Astrocyte (in vitro differentiated cells and primary cell): Measurements from ENCODE around the gene OSR1.

Experiments
- EZH2 ChIP-seq: IDR thresholded peaks from 2 replicates; pipeline ENCODE4 v1.6.1; 2012; ENCODE audit warnings: mild to moderate bottlenecking, low read length, inconsistent platforms; ENCODE audit not compliant: insufficient read depth
- TF ChIP-seq, protein P1 (sequence below): IDR thresholded peaks from 2 replicates; pipeline ENCODE4 v1.5.1; 2011; ENCODE audit warnings: low read depth, mild to moderate bottlenecking, inconsistent platforms, low read length, moderate library complexity; ENCODE audit not compliant: insufficient read depth

DNA sequence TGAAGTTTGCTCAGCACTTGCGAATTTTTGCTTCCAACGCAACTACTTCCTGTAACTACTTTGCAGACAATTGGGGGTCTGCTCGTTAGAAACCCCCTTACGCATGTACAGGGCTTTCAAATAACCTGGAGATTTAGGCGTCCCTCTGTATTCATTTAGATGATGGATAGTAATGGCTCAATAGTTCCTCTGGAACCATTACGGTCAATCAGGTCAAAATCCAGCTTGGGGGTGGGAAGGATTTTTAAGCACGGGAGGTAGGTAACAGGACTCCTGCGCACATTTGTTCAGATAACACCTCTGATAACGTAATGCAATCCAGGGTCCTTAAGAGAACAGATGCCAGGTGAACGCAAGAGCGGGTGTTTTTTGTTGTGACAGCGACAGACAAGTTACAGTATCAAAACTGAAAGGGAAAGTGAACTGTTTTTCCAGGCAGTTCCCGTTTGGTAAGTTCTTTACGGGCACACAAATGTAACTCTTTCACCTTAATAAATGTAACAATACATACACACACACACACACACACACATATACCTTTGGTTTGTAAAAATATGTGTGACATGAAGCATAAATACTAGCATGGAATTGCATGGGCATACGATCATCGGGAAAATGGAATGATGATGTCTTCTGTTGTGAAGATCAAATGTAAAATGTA lies 3.8 kb upstream of the OSR1 start:
- TF ChIP-seq, protein P1, sequence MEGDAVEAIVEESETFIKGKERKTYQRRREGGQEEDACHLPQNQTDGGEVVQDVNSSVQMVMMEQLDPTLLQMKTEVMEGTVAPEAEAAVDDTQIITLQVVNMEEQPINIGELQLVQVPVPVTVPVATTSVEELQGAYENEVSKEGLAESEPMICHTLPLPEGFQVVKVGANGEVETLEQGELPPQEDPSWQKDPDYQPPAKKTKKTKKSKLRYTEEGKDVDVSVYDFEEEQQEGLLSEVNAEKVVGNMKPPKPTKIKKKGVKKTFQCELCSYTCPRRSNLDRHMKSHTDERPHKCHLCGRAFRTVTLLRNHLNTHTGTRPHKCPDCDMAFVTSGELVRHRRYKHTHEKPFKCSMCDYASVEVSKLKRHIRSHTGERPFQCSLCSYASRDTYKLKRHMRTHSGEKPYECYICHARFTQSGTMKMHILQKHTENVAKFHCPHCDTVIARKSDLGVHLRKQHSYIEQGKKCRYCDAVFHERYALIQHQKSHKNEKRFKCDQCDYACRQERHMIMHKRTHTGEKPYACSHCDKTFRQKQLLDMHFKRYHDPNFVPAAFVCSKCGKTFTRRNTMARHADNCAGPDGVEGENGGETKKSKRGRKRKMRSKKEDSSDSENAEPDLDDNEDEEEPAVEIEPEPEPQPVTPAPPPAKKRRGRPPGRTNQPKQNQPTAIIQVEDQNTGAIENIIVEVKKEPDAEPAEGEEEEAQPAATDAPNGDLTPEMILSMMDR: no peak
- no peak for TF ChIP-seq EZH2
